GM19099 (cell line): Measurements from ENCODE around the gene TRAT1.

ENCODE experiments used
- POLR2A ChIP-seq: IDR thresholded peaks from 3 replicates; pipeline ENCODE4 v1.6.1; 2011; ENCODE audit warnings: low read depth; ENCODE audit not compliant: insufficient read length; ENCODE audit errors: extremely low read depth

Gene TRAT1

DNA sequence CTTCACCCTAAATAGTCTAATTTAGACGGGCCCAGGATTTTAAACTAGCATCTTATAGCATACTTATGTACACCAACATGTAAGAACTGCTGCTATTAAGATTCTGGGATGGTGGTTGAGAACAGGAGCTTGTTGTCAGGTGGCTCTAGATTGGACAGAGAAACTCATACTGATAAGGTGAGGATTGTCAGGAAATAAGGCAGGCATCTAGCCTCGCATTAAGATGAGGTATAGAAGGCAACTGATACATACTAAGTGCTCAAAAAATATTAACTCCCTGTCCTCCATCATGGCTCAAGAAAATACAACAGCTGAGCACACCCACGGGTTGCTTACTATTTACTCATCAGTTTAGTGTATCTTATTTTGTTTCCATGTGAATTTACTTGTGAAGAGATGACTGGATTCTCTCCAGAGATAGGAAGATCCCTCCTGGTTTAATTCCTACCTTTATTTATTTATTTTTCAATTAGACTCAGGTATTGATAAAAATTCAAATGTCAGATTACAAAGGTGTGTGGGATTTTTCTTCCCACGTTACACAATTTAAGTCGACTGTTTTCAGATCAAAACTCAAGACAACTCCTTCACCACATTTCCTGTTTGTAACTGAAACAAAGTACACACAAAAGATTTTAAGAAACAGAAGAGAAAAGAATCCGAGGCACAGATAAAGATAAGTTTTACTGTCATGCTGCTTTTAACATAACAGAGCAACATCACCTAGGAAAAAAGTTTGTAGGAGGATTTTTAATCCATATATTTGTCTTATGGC is at the start of gene TRAT1:
Gene TRAT1 (plus strand): TSS at position 664 of the 775 bp plus-strand sequence. CDS start 142 bp downstream, outside the sequence.
- no peak for TF ChIP-seq POLR2A

DNA sequence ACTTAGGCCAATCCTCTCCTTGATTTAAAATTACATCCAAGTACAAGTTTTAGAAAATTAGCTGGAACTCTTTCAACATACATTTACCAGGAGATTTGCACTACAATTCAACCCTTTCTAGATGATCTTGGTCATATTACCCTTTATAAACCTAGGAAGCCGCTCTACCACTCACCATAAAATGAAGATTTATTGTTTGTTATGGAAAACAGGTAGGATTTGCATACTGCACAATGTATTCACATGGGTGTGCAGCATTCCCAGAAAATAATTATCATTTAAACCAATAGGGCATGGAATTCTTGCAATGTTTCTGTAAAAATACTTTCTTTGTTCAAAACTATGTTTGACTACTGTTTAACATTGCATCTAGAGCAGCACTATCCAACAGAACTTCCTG is 46.9 kb upstream of the TRAT1 start:
- no peak for TF ChIP-seq POLR2A

- TF ChIP-seq POLR2A = no peak
These were observed 43.1 kb upstream of the TRAT1 start for GRCh38 chr3:108779496-108779895.

- no peak for TF ChIP-seq POLR2A
These were observed 42.4 kb upstream of the TRAT1 start for GRCh38 chr3:108780235-108780634.

GRCh38 chr3:108791473-108791872 is 31.1 kb upstream of the TRAT1 start:
- TF ChIP-seq POLR2A = no peak

DNA sequence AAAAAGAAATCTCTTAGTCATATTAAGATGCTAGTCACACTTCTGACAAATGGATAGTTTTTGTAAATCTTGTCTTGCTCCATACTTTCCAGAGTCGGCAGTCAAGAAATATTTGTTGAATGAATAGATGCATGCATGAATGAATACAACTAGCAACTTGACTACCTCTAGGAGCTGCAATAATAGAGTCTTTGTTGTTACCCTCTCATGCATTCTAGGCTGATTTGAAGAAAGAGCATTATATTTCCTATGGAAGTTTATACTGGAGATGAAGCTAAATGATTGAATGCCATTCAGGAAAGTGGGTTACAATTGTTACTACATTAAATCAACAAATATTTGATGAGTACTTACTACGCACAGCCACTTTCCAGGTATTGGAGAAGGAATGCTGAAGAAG is 18.1 kb upstream of the TRAT1 start:
- no peak for TF ChIP-seq POLR2A

GRCh38 chr3:108804966-108805365 is 17.6 kb upstream of the TRAT1 start:
- no peak for TF ChIP-seq POLR2A

GRCh38 chr3:108806316-108806715 is 16.3 kb upstream of the TRAT1 start:
- no peak for TF ChIP-seq POLR2A

- TF ChIP-seq POLR2A = no peak
These were observed 4.2 kb upstream of the TRAT1 start for GRCh38 chr3:108818404-108818803.

- no peak for TF ChIP-seq POLR2A
These were observed 2.0 kb upstream of the TRAT1 start for GRCh38 chr3:108820586-108820985.

- TF ChIP-seq POLR2A = no peak
These were observed 641 bp downstream of the TRAT1 start for GRCh38 chr3:108823227-108823626.

DNA sequence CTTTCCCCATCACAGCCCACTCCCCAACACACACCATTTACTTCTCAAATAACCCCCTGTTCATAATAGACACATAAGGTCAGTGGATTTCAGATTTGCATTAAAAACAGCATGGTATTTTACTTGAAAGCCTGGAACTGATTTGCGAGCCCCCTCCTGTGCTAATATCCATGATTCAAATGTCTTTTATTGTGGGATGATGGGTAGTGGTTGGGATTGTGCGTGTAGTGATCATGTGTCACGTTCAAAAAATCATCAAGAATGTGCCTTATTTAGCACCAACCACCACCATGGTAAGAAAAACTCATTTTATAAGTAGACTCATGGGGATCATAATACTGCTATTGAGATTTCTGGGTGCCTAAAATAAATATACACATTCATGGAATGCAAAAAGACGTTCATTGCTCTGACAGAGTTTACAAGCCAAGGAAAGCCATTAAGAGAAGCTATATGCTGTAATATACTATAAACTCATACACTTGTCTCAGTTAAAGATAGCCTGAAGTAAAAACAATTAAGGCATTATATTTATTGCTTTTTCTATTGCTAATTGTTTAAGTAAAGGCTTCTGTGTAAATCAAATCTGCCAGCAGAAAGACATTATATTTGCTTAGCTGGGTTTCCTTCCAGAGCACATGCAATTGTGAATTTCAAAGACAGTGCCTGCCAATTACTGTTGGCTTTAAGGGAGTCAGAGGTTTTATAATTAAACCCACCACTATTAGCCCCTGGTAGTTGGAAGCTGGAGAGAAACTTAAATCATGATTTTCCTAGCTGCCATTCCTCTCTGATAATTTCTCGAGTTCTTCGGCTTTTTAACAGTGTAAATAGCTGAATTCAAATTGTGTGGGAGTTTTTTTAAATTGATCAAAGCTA is 4.0 kb downstream of the TRAT1 start:
- no peak for TF ChIP-seq POLR2A

DNA sequence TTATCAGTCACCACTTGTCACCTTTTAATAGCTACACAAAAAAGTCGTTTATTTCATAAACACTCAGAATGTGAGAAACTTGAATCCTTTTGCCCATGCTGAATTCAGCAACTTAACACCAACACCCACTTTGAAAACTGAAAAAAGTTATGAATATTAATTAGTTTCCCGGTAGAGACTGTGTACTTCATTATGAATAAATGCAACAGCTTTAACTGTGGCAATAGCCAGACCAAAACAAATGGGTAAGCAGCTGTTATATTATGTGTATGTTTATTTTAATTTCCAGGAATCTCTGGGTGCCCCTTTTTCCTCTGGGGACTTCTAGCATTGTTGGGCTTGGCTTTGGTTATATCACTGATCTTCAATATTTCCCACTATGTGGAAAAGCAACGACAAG is 7.8 kb downstream of the TRAT1 start:
- no peak for TF ChIP-seq POLR2A

DNA sequence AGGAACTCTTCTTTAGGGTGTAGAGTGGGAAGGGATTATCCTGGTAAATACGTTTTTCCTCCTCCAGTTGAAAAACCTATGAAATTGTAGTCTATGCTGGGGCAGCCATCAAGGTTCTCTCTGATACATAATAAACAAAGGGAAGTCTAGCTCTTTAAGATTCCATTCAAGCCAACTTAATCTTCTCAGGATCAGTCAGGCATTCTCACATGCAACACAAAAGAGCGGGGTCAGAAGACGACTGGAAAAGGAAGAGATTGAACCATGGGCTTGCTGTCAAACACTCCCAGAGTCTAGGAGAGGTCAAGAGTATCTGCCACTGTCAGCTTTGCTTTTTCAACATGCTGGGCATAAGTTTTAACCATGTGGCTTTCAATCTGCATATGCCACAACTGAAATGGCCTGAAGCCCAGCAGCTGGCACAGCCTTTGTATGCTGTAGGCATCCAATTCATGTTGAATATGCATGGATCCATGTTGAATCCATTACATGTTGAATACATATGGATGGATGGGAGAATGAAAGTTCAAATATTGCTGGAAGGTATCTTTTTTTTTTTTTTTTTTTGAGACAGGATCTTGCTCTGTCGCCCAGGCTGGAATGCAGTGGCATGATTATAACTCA is 8.5 kb downstream of the TRAT1 start:
- TF ChIP-seq POLR2A = no peak

GRCh38 chr3:108833611-108834010 is 11.0 kb downstream of the TRAT1 start:
- TF ChIP-seq POLR2A = no peak
